GM23338 (cell line): ENCODE measurements around the gene CLEC5A.

ENCODE experiments used
- CREB1 ChIP-seq: fragments of 250-450 bp; sonication (Bioruptor Pico); IDR thresholded peaks from 2 replicates; pipeline ENCODE4 v1.5.0; 2020; ENCODE audit warnings: low read depth, mild to moderate bottlenecking, moderate library complexity
- EZH2 ChIP-seq: fragments of 200-600 bp; sonication (generic); IDR thresholded peaks from one replicate; pipeline ENCODE4 v1.8.0; 2017; ENCODE audit warnings: antibody characterized with exemption, mild to moderate bottlenecking, low read depth; ENCODE audit not compliant: unreplicated experiment
- EZH2phosphoT487 ChIP-seq: fragments of 200-600 bp; sonication (generic); IDR thresholded peaks from one replicate; pipeline ENCODE4 v1.8.1; 2018; ENCODE audit warnings: antibody characterized with exemption; ENCODE audit not compliant: unreplicated experiment
- JUNB ChIP-seq: IDR thresholded peaks from one replicate; pipeline ENCODE4 v1.6.1; 2016; ENCODE audit warnings: antibody characterized with exemption; ENCODE audit not compliant: unreplicated experiment
- NANOG ChIP-seq: IDR thresholded peaks from 2 replicates; pipeline ENCODE4 v1.6.1; 2016; ENCODE audit warnings: antibody characterized with exemption, borderline replicate concordance
- POLR2AphosphoS5 ChIP-seq: IDR thresholded peaks from 2 replicates; pipeline ENCODE4 v1.6.1; 2016; ENCODE audit warnings: antibody characterized with exemption, low read depth
- ZNF114 ChIP-seq: fragments of 250-450 bp; sonication (Bioruptor Pico); IDR thresholded peaks from 2 replicates; pipeline ENCODE4 v1.5.0; 2020; ENCODE audit warnings: mild to moderate bottlenecking, moderate library complexity
- TF ChIP-seq, protein P1 (sequence below), 2 experiments: fragments of 200-600 bp in 1 of 2; sonication (generic) in 1 of 2; conservative IDR thresholded peaks; 2 replicates each; pipeline versions ENCODE4 v1.5.1 to v1.6.1; 2016 to 2017; ENCODE audit warnings: antibody characterized with exemption in 2 of 2, low read depth in 2 of 2, mild to moderate bottlenecking in 2 of 2, moderate library complexity in 1 of 2
- TF ChIP-seq, protein P2 (sequence below): IDR thresholded peaks from one replicate; pipeline ENCODE4 v1.6.1; 2018; ENCODE audit warnings: antibody characterized with exemption; ENCODE audit not compliant: unreplicated experiment
- TF ChIP-seq, protein P3 (sequence below): IDR thresholded peaks from 2 replicates; pipeline ENCODE4 v1.6.1; 2016; ENCODE audit warnings: antibody characterized with exemption

DNA sequence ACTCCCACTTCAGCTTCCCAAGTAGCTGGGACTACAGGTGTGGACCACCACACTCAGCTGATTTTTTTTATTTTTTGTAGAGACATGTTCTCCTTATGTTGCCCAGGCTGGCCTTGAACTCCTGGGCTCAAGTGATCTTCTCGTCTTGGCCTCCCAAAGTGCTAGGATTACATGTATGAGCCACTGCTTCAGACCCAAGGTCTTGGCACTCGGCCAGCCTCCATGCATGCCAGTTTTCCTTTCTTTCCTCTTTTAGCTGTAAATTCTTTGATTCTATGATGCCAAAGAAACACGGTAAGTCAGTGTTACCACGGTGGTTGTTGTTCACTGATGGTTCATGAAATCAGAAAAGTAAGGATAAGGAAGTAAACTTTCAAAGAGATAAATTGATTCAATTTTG lies 45.9 kb upstream of the CLEC5A start:
- TF ChIP-seq, protein P1, sequence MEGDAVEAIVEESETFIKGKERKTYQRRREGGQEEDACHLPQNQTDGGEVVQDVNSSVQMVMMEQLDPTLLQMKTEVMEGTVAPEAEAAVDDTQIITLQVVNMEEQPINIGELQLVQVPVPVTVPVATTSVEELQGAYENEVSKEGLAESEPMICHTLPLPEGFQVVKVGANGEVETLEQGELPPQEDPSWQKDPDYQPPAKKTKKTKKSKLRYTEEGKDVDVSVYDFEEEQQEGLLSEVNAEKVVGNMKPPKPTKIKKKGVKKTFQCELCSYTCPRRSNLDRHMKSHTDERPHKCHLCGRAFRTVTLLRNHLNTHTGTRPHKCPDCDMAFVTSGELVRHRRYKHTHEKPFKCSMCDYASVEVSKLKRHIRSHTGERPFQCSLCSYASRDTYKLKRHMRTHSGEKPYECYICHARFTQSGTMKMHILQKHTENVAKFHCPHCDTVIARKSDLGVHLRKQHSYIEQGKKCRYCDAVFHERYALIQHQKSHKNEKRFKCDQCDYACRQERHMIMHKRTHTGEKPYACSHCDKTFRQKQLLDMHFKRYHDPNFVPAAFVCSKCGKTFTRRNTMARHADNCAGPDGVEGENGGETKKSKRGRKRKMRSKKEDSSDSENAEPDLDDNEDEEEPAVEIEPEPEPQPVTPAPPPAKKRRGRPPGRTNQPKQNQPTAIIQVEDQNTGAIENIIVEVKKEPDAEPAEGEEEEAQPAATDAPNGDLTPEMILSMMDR (conservative IDR thresholded peaks at IDR 0.05; ENCODE audit: low read depth in 2 of 2), result no peak
- TF ChIP-seq, protein P2, sequence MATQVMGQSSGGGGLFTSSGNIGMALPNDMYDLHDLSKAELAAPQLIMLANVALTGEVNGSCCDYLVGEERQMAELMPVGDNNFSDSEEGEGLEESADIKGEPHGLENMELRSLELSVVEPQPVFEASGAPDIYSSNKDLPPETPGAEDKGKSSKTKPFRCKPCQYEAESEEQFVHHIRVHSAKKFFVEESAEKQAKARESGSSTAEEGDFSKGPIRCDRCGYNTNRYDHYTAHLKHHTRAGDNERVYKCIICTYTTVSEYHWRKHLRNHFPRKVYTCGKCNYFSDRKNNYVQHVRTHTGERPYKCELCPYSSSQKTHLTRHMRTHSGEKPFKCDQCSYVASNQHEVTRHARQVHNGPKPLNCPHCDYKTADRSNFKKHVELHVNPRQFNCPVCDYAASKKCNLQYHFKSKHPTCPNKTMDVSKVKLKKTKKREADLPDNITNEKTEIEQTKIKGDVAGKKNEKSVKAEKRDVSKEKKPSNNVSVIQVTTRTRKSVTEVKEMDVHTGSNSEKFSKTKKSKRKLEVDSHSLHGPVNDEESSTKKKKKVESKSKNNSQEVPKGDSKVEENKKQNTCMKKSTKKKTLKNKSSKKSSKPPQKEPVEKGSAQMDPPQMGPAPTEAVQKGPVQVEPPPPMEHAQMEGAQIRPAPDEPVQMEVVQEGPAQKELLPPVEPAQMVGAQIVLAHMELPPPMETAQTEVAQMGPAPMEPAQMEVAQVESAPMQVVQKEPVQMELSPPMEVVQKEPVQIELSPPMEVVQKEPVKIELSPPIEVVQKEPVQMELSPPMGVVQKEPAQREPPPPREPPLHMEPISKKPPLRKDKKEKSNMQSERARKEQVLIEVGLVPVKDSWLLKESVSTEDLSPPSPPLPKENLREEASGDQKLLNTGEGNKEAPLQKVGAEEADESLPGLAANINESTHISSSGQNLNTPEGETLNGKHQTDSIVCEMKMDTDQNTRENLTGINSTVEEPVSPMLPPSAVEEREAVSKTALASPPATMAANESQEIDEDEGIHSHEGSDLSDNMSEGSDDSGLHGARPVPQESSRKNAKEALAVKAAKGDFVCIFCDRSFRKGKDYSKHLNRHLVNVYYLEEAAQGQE, result no peak
- TF ChIP-seq POLR2AphosphoS5 (no peak), EZH2 (no peak), EZH2phosphoT487 (no peak), CREB1 (CRISPR knock-in tag) (no peak), NANOG (no peak), ZNF114 (CRISPR knock-in tag) (no peak), JUNB (no peak)
- TF ChIP-seq, protein P3, sequence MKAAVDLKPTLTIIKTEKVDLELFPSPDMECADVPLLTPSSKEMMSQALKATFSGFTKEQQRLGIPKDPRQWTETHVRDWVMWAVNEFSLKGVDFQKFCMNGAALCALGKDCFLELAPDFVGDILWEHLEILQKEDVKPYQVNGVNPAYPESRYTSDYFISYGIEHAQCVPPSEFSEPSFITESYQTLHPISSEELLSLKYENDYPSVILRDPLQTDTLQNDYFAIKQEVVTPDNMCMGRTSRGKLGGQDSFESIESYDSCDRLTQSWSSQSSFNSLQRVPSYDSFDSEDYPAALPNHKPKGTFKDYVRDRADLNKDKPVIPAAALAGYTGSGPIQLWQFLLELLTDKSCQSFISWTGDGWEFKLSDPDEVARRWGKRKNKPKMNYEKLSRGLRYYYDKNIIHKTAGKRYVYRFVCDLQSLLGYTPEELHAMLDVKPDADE, result no peak
